ENCODE measurements around the gene DNASE1L3.

DNASE1L3 gene

GRCh38 chr3:58167431-58168351, 43.1 kb downstream of the DNASE1L3 start:
- Mint-ChIP-seq H3K9me3 (no peaks in the 10 kb centered on the region), H3K4me1 (no peaks in the 10 kb centered on the region), H3K4me3 (no peak overlapping the region), H3K27ac (ENCODE audit: low read depth) (peak overlapping the region; percentile 74), H3K36me3 (ENCODE audit: insufficient read depth) (peaks cover 8% of the 10 kb centered on the region), H3K27me3 (no peaks in the 10 kb centered on the region)
- peak; percentile 56 for ATAC-seq (replicated peaks; ENCODE audit: extremely low read depth, poor library complexity, severe bottlenecking)
- peak; percentile 29 to 30 for DNase-seq (ENCODE audit: low spot score in 2 of 2)

DNA sequence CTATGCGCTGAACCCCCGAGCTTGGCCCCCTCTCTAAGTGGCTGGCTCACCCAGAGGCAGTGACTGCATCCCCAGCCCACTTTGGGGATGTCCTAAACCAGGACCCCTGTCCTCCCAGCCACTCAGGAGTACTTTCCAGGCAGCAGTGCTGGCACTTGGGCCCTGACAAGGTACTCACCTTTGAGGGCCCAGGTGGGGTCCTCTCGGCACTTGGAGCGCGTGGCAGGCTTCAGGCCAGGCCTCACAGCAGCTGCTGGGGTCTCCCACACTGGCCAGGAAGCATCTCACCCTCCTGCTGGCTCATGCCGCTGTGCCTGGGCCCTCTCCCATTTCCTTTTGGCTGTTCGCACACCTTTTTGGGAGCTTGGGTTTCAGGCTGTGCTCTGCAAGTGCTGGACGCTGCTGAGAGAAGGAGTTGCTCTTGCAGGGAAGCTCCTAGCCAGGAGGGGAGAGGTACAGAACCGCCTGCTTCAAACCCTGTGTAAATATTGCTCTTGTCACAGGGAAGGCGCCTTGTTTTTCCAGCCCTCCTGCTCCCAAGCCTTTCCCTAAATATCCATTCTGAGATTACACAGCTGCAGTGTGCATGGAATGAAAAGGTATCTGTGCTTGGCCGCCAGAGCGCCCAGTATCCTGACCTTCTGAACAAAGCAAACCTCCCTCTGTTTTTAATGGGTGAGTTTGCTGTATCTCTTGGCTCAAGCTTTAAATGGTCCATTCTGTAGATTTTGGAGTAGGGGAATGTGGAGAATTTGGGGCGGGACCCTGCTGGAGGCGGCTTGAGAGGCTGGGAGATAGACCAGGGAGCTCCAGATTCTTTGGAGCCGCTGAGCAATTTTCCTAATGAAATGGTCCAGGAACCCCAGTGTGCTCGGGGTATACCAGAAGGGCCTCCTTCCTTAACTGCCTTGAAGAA, 45.6 kb downstream of the DNASE1L3 start:
- DNase-seq (ENCODE audit: low spot score in 2 of 2): no peak
- no peaks in the 10 kb centered on the region for H3K9me3 Mint-ChIP-seq
- no peak for ATAC-seq (replicated peaks; ENCODE audit: extremely low read depth, poor library complexity, severe bottlenecking)
- H3K27ac Mint-ChIP-seq (ENCODE audit: low read depth): no peak overlapping the region
- H3K27me3 Mint-ChIP-seq: no peaks in the 10 kb centered on the region
- no peak overlapping the region for H3K4me3 Mint-ChIP-seq
- peaks cover 9% of the 10 kb centered on the region for H3K36me3 Mint-ChIP-seq (ENCODE audit: insufficient read depth)
- no peaks in the 10 kb centered on the region for H3K4me1 Mint-ChIP-seq

DNA sequence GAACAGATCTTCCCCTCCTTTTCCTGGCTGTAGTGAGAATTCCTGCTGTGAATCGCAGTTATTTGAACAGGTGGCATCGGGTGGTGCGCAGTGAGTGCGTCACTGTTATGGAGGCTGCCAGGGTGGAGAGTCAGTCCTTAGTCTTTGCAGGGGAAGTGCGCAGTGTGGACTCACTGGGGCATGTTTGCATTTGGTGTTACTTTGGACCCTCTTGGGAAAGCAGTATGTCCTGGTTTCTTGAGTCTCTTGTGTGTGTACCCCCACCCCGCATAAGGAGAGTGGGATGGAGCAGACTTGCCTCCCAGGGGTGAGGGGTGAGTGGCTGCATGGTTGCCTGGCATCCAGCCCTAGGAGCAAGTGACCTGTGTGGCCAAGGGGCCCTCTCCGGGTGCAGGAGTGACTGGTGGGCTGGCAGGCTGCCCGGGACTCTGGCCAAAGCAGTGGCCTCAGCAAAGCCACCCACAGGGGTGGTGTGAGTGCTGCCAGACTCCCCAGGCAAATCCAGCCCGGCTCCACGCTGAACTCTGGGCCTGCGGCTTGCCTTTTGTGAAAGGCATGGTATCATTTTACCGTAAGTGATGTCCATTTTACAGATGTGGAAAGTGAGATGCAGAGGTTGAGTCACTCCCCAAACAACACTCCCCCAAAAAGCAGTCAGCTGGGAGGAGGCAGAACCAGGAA, 46.4 kb downstream of the DNASE1L3 start:
- Mint-ChIP-seq H3K27ac (ENCODE audit: low read depth) (no peak overlapping the region), H3K9me3 (no peaks in the 10 kb centered on the region), H3K4me3 (no peak overlapping the region), H3K27me3 (no peaks in the 10 kb centered on the region), H3K4me1 (no peaks in the 10 kb centered on the region), H3K36me3 (ENCODE audit: insufficient read depth) (peaks cover 9% of the 10 kb centered on the region)
- DNase-seq (ENCODE audit: low spot score in 2 of 2) (no peak), ATAC-seq (replicated peaks; ENCODE audit: extremely low read depth, poor library complexity, severe bottlenecking) (no peak)

DNA sequence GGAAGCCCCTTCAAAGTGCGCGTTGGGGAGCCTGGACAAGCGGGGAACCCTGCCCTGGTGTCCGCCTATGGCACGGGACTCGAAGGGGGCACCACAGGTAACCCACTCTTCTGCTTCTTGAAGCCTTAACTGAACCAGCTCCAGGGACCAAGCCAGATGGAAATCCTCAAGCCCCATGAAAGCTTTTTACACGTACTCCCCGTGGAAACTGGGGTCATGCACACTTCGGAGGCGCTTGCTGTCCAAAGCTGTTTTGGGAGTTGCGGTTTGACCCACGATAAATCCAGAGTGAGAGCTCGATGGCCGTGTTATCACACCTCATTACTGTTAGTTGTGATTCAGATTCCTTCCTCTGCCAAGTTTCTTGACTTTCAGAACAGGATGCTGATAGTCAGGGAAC, 47.5 kb downstream of the DNASE1L3 start:
- DNase-seq (ENCODE audit: low spot score in 2 of 2) (no peak), ATAC-seq (replicated peaks; ENCODE audit: extremely low read depth, poor library complexity, severe bottlenecking) (no peak)
- Mint-ChIP-seq H3K27me3 (no peaks in the 10 kb centered on the region), H3K4me3 (no peak overlapping the region), H3K36me3 (ENCODE audit: insufficient read depth) (peaks cover 7% of the 10 kb centered on the region), H3K4me1 (no peaks in the 10 kb centered on the region), H3K9me3 (no peaks in the 10 kb centered on the region), H3K27ac (ENCODE audit: low read depth) (no peak overlapping the region)

GRCh38 chr3:58161435-58162398, 49.1 kb downstream of the DNASE1L3 start:
- no peak for ATAC-seq (replicated peaks; ENCODE audit: extremely low read depth, poor library complexity, severe bottlenecking)

DNA sequence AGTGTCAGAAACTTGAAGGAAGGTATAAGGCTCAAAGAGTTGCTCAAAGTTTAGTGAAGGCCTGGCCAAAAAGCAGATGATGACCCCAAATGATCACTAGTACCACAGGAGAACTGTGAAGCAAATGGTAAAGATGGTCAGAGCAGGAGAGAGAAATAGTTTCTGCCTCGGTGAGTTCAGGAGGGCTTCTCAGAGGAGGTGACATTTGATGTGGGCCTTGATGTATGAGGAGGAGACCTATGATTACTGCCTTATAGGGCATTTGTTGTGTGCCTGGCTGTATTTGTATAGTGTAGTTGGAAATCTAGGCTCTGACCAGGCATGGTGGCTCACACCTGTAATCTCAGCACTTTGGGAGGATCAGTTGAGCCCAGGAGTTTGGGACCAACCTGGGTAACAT, 50.4 kb downstream of the DNASE1L3 start:
- no peak overlapping the region for H3K27ac Mint-ChIP-seq (ENCODE audit: low read depth)
- no peaks in the 10 kb centered on the region for H3K9me3 Mint-ChIP-seq
- no peaks in the 10 kb centered on the region for H3K27me3 Mint-ChIP-seq
- DNase-seq (ENCODE audit: low spot score in 2 of 2) (no peak), ATAC-seq (replicated peaks; ENCODE audit: extremely low read depth, poor library complexity, severe bottlenecking) (no peak)
- H3K4me3 Mint-ChIP-seq: no peak overlapping the region
- H3K4me1 Mint-ChIP-seq: no peaks in the 10 kb centered on the region
- H3K36me3 Mint-ChIP-seq (ENCODE audit: insufficient read depth): peaks cover 7% of the 10 kb centered on the region

More at GRCh38 chr3:58161435-58162398, 49.1 kb downstream of the DNASE1L3 start:
- no peaks in the 10 kb centered on the region for H3K27me3 Mint-ChIP-seq
- H3K36me3 Mint-ChIP-seq (ENCODE audit: insufficient read depth): peaks cover 7% of the 10 kb centered on the region
- no peak for DNase-seq (ENCODE audit: low spot score in 2 of 2)
- no peak overlapping the region for H3K27ac Mint-ChIP-seq (ENCODE audit: low read depth)
- no peaks in the 10 kb centered on the region for H3K9me3 Mint-ChIP-seq
- no peaks in the 10 kb centered on the region for H3K4me1 Mint-ChIP-seq
- no peak overlapping the region for H3K4me3 Mint-ChIP-seq

- peaks cover 5% of the 10 kb centered on the region for H3K36me3 Mint-ChIP-seq (ENCODE audit: insufficient read depth)
- no peaks in the 10 kb centered on the region for H3K4me1 Mint-ChIP-seq
- H3K27me3 Mint-ChIP-seq: no peaks in the 10 kb centered on the region
- H3K4me3 Mint-ChIP-seq: no peak overlapping the region
- DNase-seq (ENCODE audit: low spot score in 2 of 2) (no peak), ATAC-seq (replicated peaks; ENCODE audit: extremely low read depth, poor library complexity, severe bottlenecking) (no peak)
- H3K27ac Mint-ChIP-seq (ENCODE audit: low read depth): no peak overlapping the region
- no peaks in the 10 kb centered on the region for H3K9me3 Mint-ChIP-seq
Observed at GRCh38 chr3:58158442-58159153, 52.2 kb downstream of the DNASE1L3 start.

DNA sequence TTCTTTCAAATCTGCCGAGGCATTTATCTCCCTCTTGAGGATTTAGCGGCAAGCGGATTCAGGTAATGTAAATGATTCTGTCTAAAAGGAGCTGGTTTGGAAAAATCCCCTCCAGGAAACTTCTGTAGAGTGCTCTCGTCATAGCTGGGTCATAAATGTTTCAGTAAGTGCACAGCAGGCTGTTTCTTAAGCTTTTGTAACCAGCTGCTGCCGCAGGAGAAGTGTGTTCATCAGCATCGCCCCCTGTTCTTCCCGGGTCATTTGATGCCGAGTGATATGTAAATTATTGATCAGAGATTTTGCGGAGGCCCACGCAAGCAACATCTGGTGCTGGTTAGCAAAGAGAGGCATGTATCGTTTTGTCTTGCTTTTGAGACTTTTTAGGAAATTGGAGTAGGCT, 53.1 kb downstream of the DNASE1L3 start:
- H3K27ac Mint-ChIP-seq (ENCODE audit: low read depth): no peak overlapping the region
- no peak for ATAC-seq (replicated peaks; ENCODE audit: extremely low read depth, poor library complexity, severe bottlenecking)
- no peak overlapping the region for H3K4me3 Mint-ChIP-seq
- no peaks in the 10 kb centered on the region for H3K9me3 Mint-ChIP-seq
- H3K27me3 Mint-ChIP-seq: no peaks in the 10 kb centered on the region
- DNase-seq (ENCODE audit: low spot score in 2 of 2): no peak
- no peaks in the 10 kb centered on the region for H3K4me1 Mint-ChIP-seq
- peaks cover 6% of the 10 kb centered on the region for H3K36me3 Mint-ChIP-seq (ENCODE audit: insufficient read depth)

GRCh38 chr3:58155838-58156237, 54.9 kb downstream of the DNASE1L3 start:
- Mint-ChIP-seq H3K4me1 (peaks cover 4% of the 10 kb centered on the region), H3K27ac (ENCODE audit: low read depth) (no peak overlapping the region), H3K9me3 (no peaks in the 10 kb centered on the region), H3K27me3 (no peaks in the 10 kb centered on the region), H3K4me3 (no peak overlapping the region), H3K36me3 (ENCODE audit: insufficient read depth) (peaks cover 7% of the 10 kb centered on the region)
- ATAC-seq (replicated peaks; ENCODE audit: extremely low read depth, poor library complexity, severe bottlenecking) (no peak), DNase-seq (ENCODE audit: low spot score in 2 of 2) (no peak)

- peaks cover 4% of the 10 kb centered on the region for H3K4me1 Mint-ChIP-seq
- H3K27ac Mint-ChIP-seq (ENCODE audit: low read depth): no peak overlapping the region
- no peaks in the 10 kb centered on the region for H3K9me3 Mint-ChIP-seq
- no peak overlapping the region for H3K4me3 Mint-ChIP-seq
- H3K36me3 Mint-ChIP-seq (ENCODE audit: insufficient read depth): peaks cover 10% of the 10 kb centered on the region
- no peak for ATAC-seq (replicated peaks; ENCODE audit: extremely low read depth, poor library complexity, severe bottlenecking)
- no peak for DNase-seq (ENCODE audit: low spot score in 2 of 2)
- no peaks in the 10 kb centered on the region for H3K27me3 Mint-ChIP-seq
Observed at GRCh38 chr3:58154626-58155449, 55.9 kb downstream of the DNASE1L3 start.

Measured in central memory CD8-positive, alpha-beta T cell (primary cell).